Keratinocyte (primary cell): Measurements from ENCODE around the gene DACT1. TPM values are rescaled to one million over a fixed set of nuclear protein-coding genes. Genes with fewer than 3 reads are reported as not detected.

Experiments used
- DNase-seq: peaks from one replicate; pipeline ENCODE4 v3.0.0-alpha.2; 2011; ENCODE audit warnings: low read depth, missing footprints, low spot score
- FAIRE-seq: peaks from 2 replicates; lab custom pipeline; 2011; peaks lifted over from hg19 to GRCh38; lab: Jason Lieb, UNC
- H2AFZ ChIP-seq: 2 replicates; pipeline ENCODE4 v1.6.0; 2012; ENCODE audit warnings: low read length, control low read depth, inconsistent platforms; ENCODE audit not compliant: control insufficient read depth
- H3K27ac ChIP-seq: 2 replicates; pipeline ENCODE4 v1.5.1; 2011; ENCODE audit warnings: low read length; ENCODE audit not compliant: control insufficient read depth, insufficient read depth
- H3K27me3 ChIP-seq: 3 replicates; pipeline ENCODE4 v1.6.0; 2011; ENCODE audit warnings: low read length; ENCODE audit not compliant: control insufficient read depth, insufficient read depth; ENCODE audit errors: extremely low read depth
- H3K36me3 ChIP-seq, 2 experiments: 2 replicates in 1 of 2; 3 replicates in 1 of 2; pipeline ENCODE4 v1.5.1; 2011; ENCODE audit warnings: low read length in 2 of 2, mild to moderate bottlenecking in 1 of 2; ENCODE audit not compliant: control insufficient read depth in 2 of 2, insufficient read depth in 2 of 2; ENCODE audit errors: extremely low read depth in 1 of 2
- H3K4me1 ChIP-seq: 3 replicates; pipeline ENCODE4 v1.5.1; 2011; ENCODE audit warnings: low read length; ENCODE audit not compliant: control insufficient read depth, insufficient read depth; ENCODE audit errors: extremely low read depth
- H3K4me2 ChIP-seq: 3 replicates; pipeline ENCODE4 v1.6.0; 2011; ENCODE audit warnings: low read depth, low read length; ENCODE audit not compliant: control insufficient read depth, insufficient read depth; ENCODE audit errors: extremely low read depth
- H3K4me3 ChIP-seq, 3 experiments: fragments of 200-600 bp in 1 of 3; sonication (generic) in 1 of 3; 2 replicates in 2 of 3; 3 replicates in 1 of 3; pipeline ENCODE4 v1.5.1; 2011 to 2016; ENCODE audit warnings: low read length in 3 of 3, mild to moderate bottlenecking in 3 of 3, control low read depth in 2 of 3, inconsistent platforms in 1 of 3, low read depth in 1 of 3, mixed read lengths in 1 of 3, mixed run types in 1 of 3, moderate library complexity in 1 of 3; ENCODE audit not compliant: control insufficient read depth in 2 of 3, insufficient read depth in 2 of 3; ENCODE audit errors: extremely low read depth in 1 of 3
- H3K79me2 ChIP-seq: 2 replicates; pipeline ENCODE4 v1.6.0; 2012; ENCODE audit warnings: low read length; ENCODE audit not compliant: control insufficient read depth, insufficient read depth
- H3K9ac ChIP-seq: 3 replicates; pipeline ENCODE4 v1.6.0; 2011; ENCODE audit warnings: low read length; ENCODE audit not compliant: control insufficient read depth, insufficient read depth; ENCODE audit errors: extremely low read depth
- H3K9me1 ChIP-seq: 3 replicates; pipeline ENCODE4 v1.6.0; 2011; ENCODE audit warnings: low read length; ENCODE audit not compliant: control insufficient read depth, insufficient read depth; ENCODE audit errors: extremely low read depth
- H3K9me3 ChIP-seq: 2 replicates; pipeline ENCODE4 v1.5.1; 2012; ENCODE audit warnings: low read depth, low read length; ENCODE audit not compliant: control insufficient read depth
- H4K20me1 ChIP-seq: 3 replicates; pipeline ENCODE4 v1.6.0; 2011; ENCODE audit warnings: low read length; ENCODE audit not compliant: control insufficient read depth, insufficient read depth; ENCODE audit errors: extremely low read depth
- CTCF ChIP-seq, 3 experiments: IDR thresholded peaks in 1 of 3; conservative IDR thresholded peaks in 1 of 3; optimal IDR thresholded peaks in 1 of 3; 2 replicates in 2 of 3; 3 replicates in 1 of 3; pipeline versions ENCODE3 to v1.5.1; 2011; ENCODE audit warnings: low read length in 3 of 3, mild to moderate bottlenecking in 3 of 3, moderate library complexity in 2 of 3, control low read depth in 1 of 3, inconsistent platforms in 1 of 3; ENCODE audit not compliant: insufficient read depth in 2 of 3; ENCODE audit errors: extremely low read depth in 1 of 3
- EZH2 ChIP-seq: IDR thresholded peaks from one replicate; pipeline ENCODE4 v1.6.1; 2012; ENCODE audit warnings: inconsistent platforms, mild to moderate bottlenecking, low read length, moderate library complexity
- dilution Hi-C: fragments of 300-500 bp; cut with MboI; formaldehyde crosslinking; loops from one replicate; pipeline ENCODE4 v1.7.0; 2020; ENCODE audit warnings: low sequenced_read_pairs; ENCODE audit not compliant: extremely low pct_ligation_motif_present
- polyA plus RNA-seq, 5 experiments: library from polyadenylated mRNA; depleted of rRNA in 3 of 5; stranded (reverse) in 3 of 5; stranded (forward) in 1 of 5; unstranded in 1 of 5; fragments of >200 nt; gene quantifications; 1 replicate in 1 of 5; 2 replicates in 3 of 5; 3 replicates in 1 of 5; pipeline versions ENCODE4 v1.2.1 to v1.2.3, GENCODE V29; 2011 to 2012; ENCODE audit warnings: missing spikeins in 2 of 5, low read depth in 1 of 5, low replicate concordance in 1 of 5

The DACT1 gene
- polyA plus RNA-seq, 1 donor (not counting 4 experiments of a cell fraction or from before 2014, with no cell fraction given), result 0.10 TPM

GRCh38 chr14:58631732-58632131 lies 6.0 kb upstream of the DACT1 start:
- FAIRE-seq, result no peak
- no peak overlapping the region for H3K9ac ChIP-seq
- H3K9me3 ChIP-seq, result no peaks in the 10 kb centered on the region
- H3K4me3 ChIP-seq, result no peak overlapping the region
- no peak for DNase-seq
- H2AFZ ChIP-seq, result no peak overlapping the region
- H3K4me2 ChIP-seq, result no peak overlapping the region
- H3K36me3 ChIP-seq, result no peaks in the 10 kb centered on the region
- H3K27me3 ChIP-seq, result peaks cover 34% of the 10 kb centered on the region
- TF ChIP-seq EZH2 (peak; percentile 48), CTCF (optimal IDR thresholded peaks at IDR 0.05 in 1 of 3, IDR thresholded peaks at IDR 0.05 in 1 of 3, conservative IDR thresholded peaks at IDR 0.05 in 1 of 3; ENCODE audit: extremely low read depth in 1 of 3, insufficient read depth in 2 of 3, low read length in 3 of 3) (no peak)
- H3K79me2 ChIP-seq, result no peaks in the 10 kb centered on the region
- H3K4me1 ChIP-seq, result no peaks in the 10 kb centered on the region
- H3K9me1 ChIP-seq, result no peaks in the 10 kb centered on the region
- no peaks in the 10 kb centered on the region for H4K20me1 ChIP-seq
- no peak overlapping the region for H3K27ac ChIP-seq
- dilution Hi-C loops, result no loop called here

- no peak overlapping the region for H3K9ac ChIP-seq
- no peaks in the 10 kb centered on the region for H3K9me1 ChIP-seq
- H3K27me3 ChIP-seq, result peaks cover 45% of the 10 kb centered on the region
- no peak overlapping the region for H2AFZ ChIP-seq
- no peaks in the 10 kb centered on the region for H3K36me3 ChIP-seq
- TF ChIP-seq EZH2, result no peak
- no peak for TF ChIP-seq CTCF (optimal IDR thresholded peaks at IDR 0.05 in 1 of 3, IDR thresholded peaks at IDR 0.05 in 1 of 3, conservative IDR thresholded peaks at IDR 0.05 in 1 of 3; ENCODE audit: extremely low read depth in 1 of 3, insufficient read depth in 2 of 3, low read length in 3 of 3)
- no peak overlapping the region for H3K4me3 ChIP-seq
- DNase-seq (no peak), FAIRE-seq (no peak)
- no peaks in the 10 kb centered on the region for H3K79me2 ChIP-seq
- H3K4me2 ChIP-seq, result no peak overlapping the region
- H3K9me3 ChIP-seq, result no peaks in the 10 kb centered on the region
- H3K27ac ChIP-seq, result no peak overlapping the region
- dilution Hi-C loops, result no loop called here
- H4K20me1 ChIP-seq, result no peaks in the 10 kb centered on the region
- H3K4me1 ChIP-seq, result peaks cover 5% of the 10 kb centered on the region
Measured at GRCh38 chr14:58633831-58634230, 3.9 kb upstream of the DACT1 start.
